ENCODE measurements around the gene ATP1B4. TPM values are rescaled to one million over a fixed set of nuclear protein-coding genes. Genes with fewer than 3 reads are reported as not detected.

ATP1B4 gene
- total and polyA plus RNA-seq, 4 donors: not detected

DNA sequence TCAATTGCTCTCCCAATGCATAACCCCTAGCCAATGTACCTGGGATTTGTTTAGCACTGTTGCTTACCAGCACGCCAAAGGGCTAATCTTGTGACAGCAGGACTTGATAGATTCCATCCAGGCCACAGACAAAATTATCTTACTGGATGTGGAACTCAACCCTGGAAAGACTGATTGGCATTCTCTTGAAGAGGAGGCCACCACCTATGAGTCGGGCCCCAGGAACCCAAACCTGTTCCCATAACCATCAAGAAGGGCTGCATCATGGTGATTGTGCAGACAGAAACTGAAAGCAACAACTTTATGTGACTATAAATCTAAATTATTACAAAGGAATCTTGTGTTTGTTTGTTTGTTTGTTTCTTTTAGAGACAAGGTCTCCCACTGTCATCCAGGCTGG is 30.8 kb upstream of the ATP1B4 start:
- H3K9me3 ChIP-seq (ENCODE audit: control insufficient read depth in 4 of 4, low read length in 3 of 4): no peaks in the 10 kb centered on the region
- H3K27me3 ChIP-seq (ENCODE audit: control insufficient read depth in 4 of 4, insufficient read depth in 4 of 4, low read length in 3 of 4): no peaks in the 10 kb centered on the region
- TF ChIP-seq HNF4A (conservative IDR thresholded peaks at IDR 0.05) (no peak), GABPA (IDR thresholded peaks at IDR 0.05 in 1 of 2, conservative IDR thresholded peaks at IDR 0.05 in 1 of 2) (no peak), TAF1 (conservative IDR thresholded peaks at IDR 0.05) (no peak), RAD21 (IDR thresholded peaks at IDR 0.05) (no peak), YY1 (IDR thresholded peaks at IDR 0.05) (no peak), REST (IDR thresholded peaks at IDR 0.05) (no peak), HNF4G (IDR thresholded peaks at IDR 0.05) (no peak), FOXA2 (IDR thresholded peaks at IDR 0.05) (no peak), MAX (IDR thresholded peaks at IDR 0.05) (no peak), EGR1 (IDR thresholded peaks at IDR 0.05; ENCODE audit: low read depth in 2 of 2) (no peak), JUND (IDR thresholded peaks at IDR 0.05) (no peak), ZBTB33 (IDR thresholded peaks at IDR 0.05) (no peak), SP1 (IDR thresholded peaks at IDR 0.05) (no peak), NR2F2 (IDR thresholded peaks at IDR 0.05) (no peak), RXRA (IDR thresholded peaks at IDR 0.05) (no peak), FOXA1 (IDR thresholded peaks at IDR 0.05) (no peak)
- TF ChIP-seq, protein P1, sequence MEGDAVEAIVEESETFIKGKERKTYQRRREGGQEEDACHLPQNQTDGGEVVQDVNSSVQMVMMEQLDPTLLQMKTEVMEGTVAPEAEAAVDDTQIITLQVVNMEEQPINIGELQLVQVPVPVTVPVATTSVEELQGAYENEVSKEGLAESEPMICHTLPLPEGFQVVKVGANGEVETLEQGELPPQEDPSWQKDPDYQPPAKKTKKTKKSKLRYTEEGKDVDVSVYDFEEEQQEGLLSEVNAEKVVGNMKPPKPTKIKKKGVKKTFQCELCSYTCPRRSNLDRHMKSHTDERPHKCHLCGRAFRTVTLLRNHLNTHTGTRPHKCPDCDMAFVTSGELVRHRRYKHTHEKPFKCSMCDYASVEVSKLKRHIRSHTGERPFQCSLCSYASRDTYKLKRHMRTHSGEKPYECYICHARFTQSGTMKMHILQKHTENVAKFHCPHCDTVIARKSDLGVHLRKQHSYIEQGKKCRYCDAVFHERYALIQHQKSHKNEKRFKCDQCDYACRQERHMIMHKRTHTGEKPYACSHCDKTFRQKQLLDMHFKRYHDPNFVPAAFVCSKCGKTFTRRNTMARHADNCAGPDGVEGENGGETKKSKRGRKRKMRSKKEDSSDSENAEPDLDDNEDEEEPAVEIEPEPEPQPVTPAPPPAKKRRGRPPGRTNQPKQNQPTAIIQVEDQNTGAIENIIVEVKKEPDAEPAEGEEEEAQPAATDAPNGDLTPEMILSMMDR (IDR thresholded peaks at IDR 0.05; ENCODE audit: low read depth, low read length, missing input control): no peak
- TF ChIP-seq, protein P2, sequence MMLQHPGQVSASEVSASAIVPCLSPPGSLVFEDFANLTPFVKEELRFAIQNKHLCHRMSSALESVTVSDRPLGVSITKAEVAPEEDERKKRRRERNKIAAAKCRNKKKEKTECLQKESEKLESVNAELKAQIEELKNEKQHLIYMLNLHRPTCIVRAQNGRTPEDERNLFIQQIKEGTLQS (IDR thresholded peaks at IDR 0.05): no peak
- H3K4me3 ChIP-seq (ENCODE audit: low read depth in 1 of 3, low read length in 3 of 3): no peak overlapping the region
- DNase-seq (ENCODE audit: low spot score): no peak
- H3K9ac ChIP-seq (ENCODE audit: low read depth in 1 of 2, low read length in 2 of 2): no peak overlapping the region
- no peaks in the 10 kb centered on the region for H3K4me1 ChIP-seq (ENCODE audit: control insufficient read depth in 4 of 4, insufficient read depth in 4 of 4, low read length in 3 of 4)
- 94% methylated on average over 2 of the region's 2 CpGs for WGBS
- H3K27ac ChIP-seq (ENCODE audit: low read depth in 1 of 2, low read length in 2 of 2): no peak overlapping the region
- H3K36me3 ChIP-seq (ENCODE audit: control insufficient read depth in 4 of 4, insufficient read depth in 3 of 4, low read depth in 1 of 4, low read length in 3 of 4): no peaks in the 10 kb centered on the region

Measured in liver (tissue), 9 donors.